ENCODE results near the gene SESN3.

DNA sequence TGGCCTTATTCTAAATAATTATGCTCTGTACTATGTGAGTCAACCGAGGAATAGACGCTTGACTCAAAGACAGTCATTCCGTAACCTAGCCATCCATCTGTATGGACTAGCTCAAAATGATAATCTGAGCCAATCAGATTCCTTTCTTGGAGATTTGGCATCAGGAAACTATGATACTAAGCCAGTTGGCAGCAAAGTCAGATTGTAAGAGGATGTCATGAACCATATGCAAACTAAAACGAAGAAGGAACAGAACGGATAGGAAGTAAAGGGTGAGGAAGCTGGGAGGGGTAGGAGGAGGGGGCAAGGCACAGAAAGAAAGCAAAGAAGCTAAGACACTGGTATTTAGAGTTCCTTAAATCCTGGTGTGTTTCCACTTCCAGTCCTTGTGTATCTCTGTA is 10.7 kb upstream of the SESN3 start:
- TF ChIP-seq EZH2 (IDR thresholded peaks at IDR 0.05; ENCODE audit: borderline replicate concordance, low read depth, low read length, poor library complexity, severe bottlenecking): no peak
- TF ChIP-seq, protein P1, sequence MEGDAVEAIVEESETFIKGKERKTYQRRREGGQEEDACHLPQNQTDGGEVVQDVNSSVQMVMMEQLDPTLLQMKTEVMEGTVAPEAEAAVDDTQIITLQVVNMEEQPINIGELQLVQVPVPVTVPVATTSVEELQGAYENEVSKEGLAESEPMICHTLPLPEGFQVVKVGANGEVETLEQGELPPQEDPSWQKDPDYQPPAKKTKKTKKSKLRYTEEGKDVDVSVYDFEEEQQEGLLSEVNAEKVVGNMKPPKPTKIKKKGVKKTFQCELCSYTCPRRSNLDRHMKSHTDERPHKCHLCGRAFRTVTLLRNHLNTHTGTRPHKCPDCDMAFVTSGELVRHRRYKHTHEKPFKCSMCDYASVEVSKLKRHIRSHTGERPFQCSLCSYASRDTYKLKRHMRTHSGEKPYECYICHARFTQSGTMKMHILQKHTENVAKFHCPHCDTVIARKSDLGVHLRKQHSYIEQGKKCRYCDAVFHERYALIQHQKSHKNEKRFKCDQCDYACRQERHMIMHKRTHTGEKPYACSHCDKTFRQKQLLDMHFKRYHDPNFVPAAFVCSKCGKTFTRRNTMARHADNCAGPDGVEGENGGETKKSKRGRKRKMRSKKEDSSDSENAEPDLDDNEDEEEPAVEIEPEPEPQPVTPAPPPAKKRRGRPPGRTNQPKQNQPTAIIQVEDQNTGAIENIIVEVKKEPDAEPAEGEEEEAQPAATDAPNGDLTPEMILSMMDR (conservative IDR thresholded peaks at IDR 0.05; ENCODE audit: low read depth, low read length): no peak

Data from A673 (cell line).